MM.1S (cell line): ENCODE measurements around the gene EVA1C.

ENCODE experiments used
- DNase-seq: peaks from one replicate; pipeline ENCODE4 v3.0.0-alpha.2; 2015
- H2AFZ ChIP-seq: fragments of 300-600 bp; sonication (generic); 2 replicates; pipeline ENCODE4 v1.6.0; 2016; ENCODE audit warnings: antibody characterized with exemption, low read length
- H3F3A ChIP-seq: fragments of 300-600 bp; sonication (generic); 2 replicates; pipeline ENCODE4 v1.6.1; 2016; ENCODE audit warnings: mild to moderate bottlenecking, antibody characterized with exemption, low read length, moderate library complexity, mixed read lengths; ENCODE audit not compliant: insufficient read depth
- H3K27ac ChIP-seq: fragments of 300-600 bp; sonication (generic); 2 replicates; pipeline ENCODE4 v1.5.1; 2016; ENCODE audit warnings: mild to moderate bottlenecking, low read length
- H3K27me3 ChIP-seq: fragments of 300-600 bp; sonication (generic); replicated peaks from 2 replicates; pipeline ENCODE4 v1.6.0; 2016; ENCODE audit warnings: low read length; ENCODE audit not compliant: insufficient read depth
- H3K36me3 ChIP-seq: fragments of 300-600 bp; sonication (generic); replicated peaks from 2 replicates; pipeline ENCODE4 v1.6.1; 2016; ENCODE audit warnings: mild to moderate bottlenecking, low read length, mixed read lengths; ENCODE audit not compliant: insufficient read depth
- H3K4me1 ChIP-seq: fragments of 300-600 bp; sonication (generic); 2 replicates; pipeline ENCODE4 v1.6.1; 2016; ENCODE audit warnings: low read length, mixed read lengths
- H3K4me2 ChIP-seq: fragments of 300-600 bp; sonication (generic); 2 replicates; pipeline ENCODE4 v1.6.0; 2016; ENCODE audit warnings: low read depth, low read length
- H3K4me3 ChIP-seq: fragments of 300-600 bp; sonication (generic); 2 replicates; pipeline ENCODE4 v1.5.1; 2016; ENCODE audit warnings: low read length, mixed read lengths
- H3K79me2 ChIP-seq: fragments of 300-600 bp; sonication (generic); 2 replicates; pipeline ENCODE4 v1.6.1; 2016; ENCODE audit warnings: mixed run types, low read length, mixed read lengths
- H3K9ac ChIP-seq: fragments of 300-600 bp; sonication (generic); 2 replicates; pipeline ENCODE4 v1.6.1; 2016; ENCODE audit warnings: low read length, mixed read lengths
- H3K9me2 ChIP-seq: fragments of 300-600 bp; sonication (generic); replicated peaks from 2 replicates; pipeline ENCODE4 v1.6.1; 2016; ENCODE audit warnings: mild to moderate bottlenecking, low read length, mixed read lengths; ENCODE audit not compliant: insufficient read depth
- H3K9me3 ChIP-seq: fragments of 300-600 bp; sonication (generic); replicated peaks from 2 replicates; pipeline ENCODE4 v1.6.1; 2016; ENCODE audit warnings: mild to moderate bottlenecking, low read length, mixed read lengths; ENCODE audit not compliant: insufficient read depth
- H4K20me1 ChIP-seq: fragments of 300-600 bp; sonication (generic); 2 replicates; pipeline ENCODE4 v1.6.1; 2016; ENCODE audit warnings: mild to moderate bottlenecking, low read length, moderate library complexity, mixed read lengths; ENCODE audit not compliant: insufficient read depth
- EZH2 ChIP-seq: fragments of 300-600 bp; sonication (generic); optimal IDR thresholded peaks from 2 replicates; pipeline ENCODE3; 2017; ENCODE audit warnings: low read depth, mild to moderate bottlenecking, antibody characterized with exemption, low read length, mixed read lengths
- EZH2phosphoT487 ChIP-seq: fragments of 300-600 bp; sonication (generic); IDR thresholded peaks from 2 replicates; pipeline ENCODE4 v1.6.1; 2018; ENCODE audit warnings: antibody characterized with exemption, low read length
- TF ChIP-seq, protein P1 (sequence below): fragments of 300-600 bp; sonication (generic); IDR thresholded peaks from 2 replicates; pipeline ENCODE4 v1.5.1; 2016; ENCODE audit warnings: antibody characterized with exemption, low read length, mixed read lengths

Gene EVA1C

DNA sequence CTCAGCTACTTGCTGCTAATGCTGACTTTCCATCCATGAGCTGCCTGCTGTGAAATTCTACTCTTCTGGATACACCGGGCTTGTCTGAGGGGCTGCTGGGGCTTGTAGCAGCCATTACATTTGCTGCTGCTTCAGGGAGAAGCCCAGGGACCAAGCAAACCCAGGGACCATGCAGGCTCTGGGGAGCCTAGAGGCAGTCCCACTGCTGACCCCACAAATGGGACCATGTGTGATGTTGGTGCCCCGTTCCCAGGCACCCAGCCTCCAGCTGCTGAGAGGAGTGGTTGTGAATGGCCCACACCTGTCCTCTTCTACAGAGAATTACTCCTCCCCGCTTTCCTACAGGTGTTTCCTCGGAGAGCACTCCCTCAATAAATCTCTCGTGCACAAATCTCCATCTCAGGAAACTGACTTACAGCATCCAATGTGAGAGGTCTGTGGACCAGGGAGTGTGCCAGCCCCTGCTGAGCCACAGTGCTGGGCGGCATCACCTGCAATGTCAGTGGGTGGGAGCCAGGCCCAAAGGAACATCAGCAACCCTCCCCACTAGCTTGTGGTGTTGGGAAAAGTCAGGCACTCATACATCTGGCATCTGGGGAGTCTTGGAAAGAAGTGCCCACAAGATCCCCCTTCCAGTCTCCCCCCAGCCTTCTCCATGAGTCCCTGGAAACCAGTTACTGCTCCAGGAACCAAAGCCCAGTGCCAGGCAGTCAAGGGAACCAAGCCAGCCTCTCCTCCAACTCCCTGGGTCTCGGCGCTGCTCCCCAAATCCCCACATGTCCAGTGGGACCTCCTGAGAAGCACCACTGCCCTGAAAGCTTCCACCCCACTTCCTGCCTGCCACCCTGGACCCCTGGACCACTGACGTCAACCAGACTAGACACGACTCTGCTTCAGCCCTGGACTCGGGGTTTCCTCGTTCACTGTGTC, 107.7 kb downstream of the EVA1C start:
- H3K27ac ChIP-seq = no peak overlapping the region
- no peak overlapping the region for H2AFZ ChIP-seq

DNA sequence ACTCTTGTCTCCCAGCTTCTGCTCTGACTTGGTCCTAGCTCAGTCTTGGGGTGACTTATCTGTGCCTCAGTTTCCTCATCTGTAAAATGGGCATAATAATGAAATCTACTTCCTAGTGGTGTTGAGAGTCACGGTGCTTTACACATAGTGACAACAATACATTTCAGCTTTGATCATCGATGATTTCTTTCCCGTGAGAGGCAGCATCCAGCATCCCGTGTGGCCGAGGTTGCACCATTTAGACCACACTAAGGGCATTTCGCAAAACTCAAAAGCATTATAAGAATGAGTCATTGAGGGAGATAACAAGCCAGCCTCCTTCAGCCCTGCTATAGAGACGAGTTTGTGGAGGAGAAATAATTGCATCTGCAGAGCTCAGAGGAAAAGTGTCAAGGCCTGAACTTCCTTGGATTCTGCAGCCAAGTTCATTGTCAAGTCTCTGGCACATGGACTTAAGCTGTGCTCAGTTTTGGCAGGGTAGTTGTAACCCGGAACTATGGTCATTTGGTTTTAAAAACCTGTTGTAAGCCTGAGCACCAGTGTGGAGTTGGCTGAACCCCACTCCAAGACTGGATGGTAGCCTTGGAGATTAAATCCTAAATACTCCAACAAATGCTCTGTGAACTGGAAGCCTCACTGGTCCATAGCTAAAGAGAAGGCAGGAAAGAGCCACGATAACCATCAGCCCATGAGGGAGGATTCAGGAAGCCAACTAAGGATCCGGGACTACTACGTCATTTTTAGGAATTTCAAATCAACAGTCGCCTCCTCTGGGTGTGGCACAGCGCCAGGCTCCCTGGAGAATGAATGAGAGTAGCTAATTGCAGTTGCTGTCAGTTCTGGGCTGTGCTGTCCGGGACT, 108.6 kb downstream of the EVA1C start:
- Histone ChIP-seq H3K27me3 (no peaks in the 10 kb centered on the region), H3K36me3 (no peaks in the 10 kb centered on the region), H3K9me2 (no peaks in the 10 kb centered on the region), H3K9me3 (no peaks in the 10 kb centered on the region), H3K79me2 (no peaks in the 10 kb centered on the region), H3F3A (no peaks in the 10 kb centered on the region), H3K4me2 (no peak overlapping the region), H3K9ac (no peak overlapping the region), H4K20me1 (no peaks in the 10 kb centered on the region), H3K4me1 (no peaks in the 10 kb centered on the region), H3K4me3 (no peak overlapping the region), H3K27ac (no peak overlapping the region), H2AFZ (no peak overlapping the region)
- no peak for DNase-seq
- TF ChIP-seq EZH2phosphoT487 (no peak), EZH2 (no peak)
- TF ChIP-seq, protein P1, sequence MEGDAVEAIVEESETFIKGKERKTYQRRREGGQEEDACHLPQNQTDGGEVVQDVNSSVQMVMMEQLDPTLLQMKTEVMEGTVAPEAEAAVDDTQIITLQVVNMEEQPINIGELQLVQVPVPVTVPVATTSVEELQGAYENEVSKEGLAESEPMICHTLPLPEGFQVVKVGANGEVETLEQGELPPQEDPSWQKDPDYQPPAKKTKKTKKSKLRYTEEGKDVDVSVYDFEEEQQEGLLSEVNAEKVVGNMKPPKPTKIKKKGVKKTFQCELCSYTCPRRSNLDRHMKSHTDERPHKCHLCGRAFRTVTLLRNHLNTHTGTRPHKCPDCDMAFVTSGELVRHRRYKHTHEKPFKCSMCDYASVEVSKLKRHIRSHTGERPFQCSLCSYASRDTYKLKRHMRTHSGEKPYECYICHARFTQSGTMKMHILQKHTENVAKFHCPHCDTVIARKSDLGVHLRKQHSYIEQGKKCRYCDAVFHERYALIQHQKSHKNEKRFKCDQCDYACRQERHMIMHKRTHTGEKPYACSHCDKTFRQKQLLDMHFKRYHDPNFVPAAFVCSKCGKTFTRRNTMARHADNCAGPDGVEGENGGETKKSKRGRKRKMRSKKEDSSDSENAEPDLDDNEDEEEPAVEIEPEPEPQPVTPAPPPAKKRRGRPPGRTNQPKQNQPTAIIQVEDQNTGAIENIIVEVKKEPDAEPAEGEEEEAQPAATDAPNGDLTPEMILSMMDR = no peak

More for the DNA sequence above, 107.7 kb downstream of the EVA1C start:
- no peaks in the 10 kb centered on the region for H3K36me3 ChIP-seq
- no peaks in the 10 kb centered on the region for H3K9me3 ChIP-seq
- no peak overlapping the region for H3K9ac ChIP-seq
- H4K20me1 ChIP-seq = no peaks in the 10 kb centered on the region
- no peak overlapping the region for H3K4me2 ChIP-seq
- H3K9me2 ChIP-seq = no peaks in the 10 kb centered on the region
- no peak overlapping the region for H3K4me3 ChIP-seq
- no peaks in the 10 kb centered on the region for H3K4me1 ChIP-seq
- TF ChIP-seq EZH2 (no peak), EZH2phosphoT487 (no peak)
- TF ChIP-seq, protein P1 = no peak
- no peak for DNase-seq
- H3F3A ChIP-seq = no peaks in the 10 kb centered on the region
- H3K27me3 ChIP-seq = no peaks in the 10 kb centered on the region
- no peaks in the 10 kb centered on the region for H3K79me2 ChIP-seq

GRCh38 chr21:32521736-32522355, 109.3 kb downstream of the EVA1C start:
- Histone ChIP-seq H3K9ac (no peak overlapping the region), H3F3A (no peaks in the 10 kb centered on the region), H3K9me2 (no peaks in the 10 kb centered on the region), H2AFZ (no peak overlapping the region), H3K4me3 (no peak overlapping the region), H3K36me3 (no peaks in the 10 kb centered on the region), H3K9me3 (no peaks in the 10 kb centered on the region), H3K27me3 (no peaks in the 10 kb centered on the region), H4K20me1 (no peaks in the 10 kb centered on the region), H3K79me2 (no peaks in the 10 kb centered on the region), H3K4me2 (no peak overlapping the region), H3K4me1 (no peaks in the 10 kb centered on the region), H3K27ac (no peak overlapping the region)
- TF ChIP-seq EZH2 = no peak
- TF ChIP-seq EZH2phosphoT487 = no peak
- TF ChIP-seq, protein P1 = no peak
- no peak for DNase-seq
